H1 (cell line): Measurements from ENCODE around the gene PLCL1. TPM values are rescaled to one million over a fixed set of nuclear protein-coding genes. Genes with fewer than 3 reads are reported as not detected.

Experiments used
- BRCA1 ChIP-seq: IDR thresholded peaks from 2 replicates; pipeline ENCODE4 v1.6.1; 2012; ENCODE audit warnings: low read depth, low read length, improper control_type of control experiment
- CBX5 ChIP-seq: fragments of 300-800, 300-1000 bp; sonication (generic); IDR thresholded peaks from 2 replicates; pipeline ENCODE4 v1.7.1; 2016; ENCODE audit warnings: antibody characterized with exemption, low read length, low read depth
- CHD2 ChIP-seq: IDR thresholded peaks from 2 replicates; pipeline ENCODE4 v1.6.1; 2012; ENCODE audit warnings: low read length, improper control_type of control experiment
- CHD7 ChIP-seq: fragments of 300-600 bp; sonication (generic); IDR thresholded peaks from 2 replicates; pipeline ENCODE4 v1.7.1; 2012; ENCODE audit warnings: low read length, moderate library complexity, mild to moderate bottlenecking, inconsistent platforms; ENCODE audit not compliant: insufficient replicate concordance
- CREB1 ChIP-seq: IDR thresholded peaks from 2 replicates; pipeline ENCODE4 v1.6.1; 2012; ENCODE audit warnings: inconsistent platforms
- RBBP5 ChIP-seq: IDR thresholded peaks from 2 replicates; pipeline ENCODE4 v1.7.1; 2012; ENCODE audit warnings: low read depth, mild to moderate bottlenecking, inconsistent platforms, low read length, moderate library complexity, borderline replicate concordance
- RXRA ChIP-seq: IDR thresholded peaks from 2 replicates; pipeline ENCODE4 v1.6.1; 2011; ENCODE audit warnings: low read depth, mild to moderate bottlenecking, low read length, moderate library complexity; ENCODE audit not compliant: insufficient read depth
- polyA plus RNA-seq, 7 experiments: library from polyadenylated mRNA; depleted of rRNA in 3 of 7; stranded (reverse) in 5 of 7; unstranded in 2 of 7; fragments of >200 nt in 5 of 7; fragments of 200-250 nt in 2 of 7; gene quantifications; 1 replicate in 5 of 7; 2 replicates in 1 of 7; 4 replicates in 1 of 7; pipeline versions ENCODE4 v1.2.1 to v1.2.3, GENCODE V29; 2011 to 2013; ENCODE audit warnings: missing spikeins in 2 of 7, mixed read lengths in 2 of 7
- total RNA-seq: library from RNA; stranded (reverse); fragmentation: NEBNext Ultra II Directional; extraction: Animal tissue kit (Norgen Biotek cat#: 25700); gene quantifications from 2 replicates; pipeline ENCODE4 v1.2.1, GENCODE V29; 2021

The PLCL1 gene
- total and polyA plus RNA-seq, 2 of the 8 experiments (the other 6 are each of a cell fraction or from before 2014, with no cell fraction given) = not detected

- TF ChIP-seq CHD7 (no peak), CHD2 (no peak), CBX5 (no peak), RBBP5 (no peak), RXRA (no peak), CREB1 (no peak), BRCA1 (no peak)
These were observed 168.2 kb downstream of the PLCL1 start (continued) for GRCh38 chr2:197972587-197972986.
